IPS DF 6.9 (cell line): ENCODE measurements around the gene ISYNA1.

Experiments used
- DNase-seq: peaks from one replicate; pipeline ENCODE4 v3.0.0-alpha.2; 2013; ENCODE audit warnings: low read depth, low spot score
- H3K27ac ChIP-seq: one replicate; pipeline ENCODE4 v1.5.1; 2013; ENCODE audit warnings: low read length, control low read depth
- H3K27me3 ChIP-seq: 2 replicates; pipeline ENCODE4 v1.6.1; 2013; ENCODE audit warnings: mild to moderate bottlenecking, low read length; ENCODE audit not compliant: control insufficient read depth, insufficient read depth
- H3K36me3 ChIP-seq: 2 replicates; pipeline ENCODE4 v1.6.1; 2013; ENCODE audit warnings: low read length; ENCODE audit not compliant: control insufficient read depth, insufficient read depth
- H3K4me1 ChIP-seq: 2 replicates; pipeline ENCODE4 v1.6.1; 2013; ENCODE audit warnings: low read length; ENCODE audit not compliant: control insufficient read depth, insufficient read depth
- H3K4me3 ChIP-seq: 2 replicates; pipeline ENCODE4 v1.5.1; 2013; ENCODE audit warnings: mild to moderate bottlenecking, low read length
- H3K9me3 ChIP-seq: 2 replicates; pipeline ENCODE4 v1.6.1; 2013; ENCODE audit warnings: low read length, inconsistent platforms; ENCODE audit not compliant: control insufficient read depth, insufficient read depth
- WGBS: extraction: QIAGEN DNeasy Blood & Tissue Kit; methylation state at CpG from one replicate; pipeline ENCODE4 v1.1.7; 2013; ENCODE audit warnings: mixed read lengths, missing lambda C conversion rate; ENCODE audit not compliant: insufficient read length, insufficient coverage; 5-methylcytosine and 5-hydroxymethylcytosine counted together

Gene ISYNA1

GRCh38 chr19:18423258-18424020, 14.5 kb downstream of the ISYNA1 start:
- H3K27me3 ChIP-seq = peaks cover 2% of the 10 kb centered on the region; the same call in 1 of the 2 replicates
- no peaks in the 10 kb centered on the region for H3K9me3 ChIP-seq
- WGBS = no CpG with 5 or more reads among the region's 21 CpGs
- no peak overlapping the region for H3K4me3 ChIP-seq
- no peak for DNase-seq
- no peak overlapping the region for H3K27ac ChIP-seq
- no peaks in the 10 kb centered on the region for H3K36me3 ChIP-seq
- peaks cover 7% of the 10 kb centered on the region for H3K4me1 ChIP-seq

- WGBS = no CpG with 5 or more reads among the region's 14 CpGs
- H3K4me3 ChIP-seq = no peak overlapping the region
- no peaks in the 10 kb centered on the region for H3K9me3 ChIP-seq
- peaks cover 2% of the 10 kb centered on the region; the same call in 1 of the 2 replicates for H3K27me3 ChIP-seq
- peaks cover 11% of the 10 kb centered on the region for H3K4me1 ChIP-seq
- no peak overlapping the region for H3K27ac ChIP-seq
- DNase-seq = no peak
- H3K36me3 ChIP-seq = no peaks in the 10 kb centered on the region
These were observed 15.3 kb downstream of the ISYNA1 start for GRCh38 chr19:18422530-18423191.

- no peak for DNase-seq
- Histone ChIP-seq H3K9me3 (no peaks in the 10 kb centered on the region), H3K27me3 (peaks cover 2% of the 10 kb centered on the region; the same call in 1 of the 2 replicates), H3K4me1 (peaks cover 11% of the 10 kb centered on the region), H3K36me3 (no peaks in the 10 kb centered on the region), H3K4me3 (no peak overlapping the region), H3K27ac (no peak overlapping the region)
- WGBS = no CpG with 5 or more reads among the region's 12 CpGs
These were observed 16.5 kb downstream of the ISYNA1 start for GRCh38 chr19:18421371-18421959.

GRCh38 chr19:18420930-18421329, 17.0 kb downstream of the ISYNA1 start:
- H3K4me3 ChIP-seq = no peak overlapping the region
- no peak for DNase-seq
- no peak overlapping the region for H3K27ac ChIP-seq
- peaks cover 11% of the 10 kb centered on the region for H3K4me1 ChIP-seq
- H3K27me3 ChIP-seq = peaks cover 2% of the 10 kb centered on the region; the same call in 1 of the 2 replicates
- WGBS = no CpG with 5 or more reads among the region's 2 CpGs
- H3K9me3 ChIP-seq = no peaks in the 10 kb centered on the region
- no peaks in the 10 kb centered on the region for H3K36me3 ChIP-seq

GRCh38 chr19:18419699-18420460, 18.1 kb downstream of the ISYNA1 start:
- Histone ChIP-seq H3K27me3 (peaks cover 2% of the 10 kb centered on the region; the same call in 1 of the 2 replicates), H3K4me1 (peaks cover 12% of the 10 kb centered on the region), H3K27ac (no peak overlapping the region), H3K36me3 (no peaks in the 10 kb centered on the region), H3K9me3 (no peaks in the 10 kb centered on the region), H3K4me3 (peak overlapping the region; percentile 59; the same call in 1 of the 2 replicates)
- DNase-seq = no peak
- WGBS = no CpG with 5 or more reads among the region's 97 CpGs

GRCh38 chr19:18419195-18419698, 18.7 kb downstream of the ISYNA1 start, which contains the start of gene SSBP4:
SSBP4 (plus strand) TSS chr19:18419398; CDS start chr19:18419649, 251 bp downstream.
- no peak for DNase-seq
- H3K27me3 ChIP-seq = peaks cover 2% of the 10 kb centered on the region; the same call in 1 of the 2 replicates
- H3K4me1 ChIP-seq = peaks cover 10% of the 10 kb centered on the region
- H3K36me3 ChIP-seq = no peaks in the 10 kb centered on the region
- H3K4me3 ChIP-seq = peak within 1 kb of the TSS; percentile 59; the same call in 1 of the 2 replicates
- H3K9me3 ChIP-seq = no peaks in the 10 kb centered on the region
- H3K27ac ChIP-seq = no peak within 1 kb of the TSS
- no CpG with 5 or more reads among the region's 80 CpGs for whole genome bisulfite sequencing

GRCh38 chr19:18418483-18419194, 19.3 kb downstream of the ISYNA1 start:
- DNase-seq = no peak
- H3K4me3 ChIP-seq = peak overlapping the region; percentile 59; the same call in 1 of the 2 replicates
- no peaks in the 10 kb centered on the region for H3K36me3 ChIP-seq
- no peak overlapping the region for H3K27ac ChIP-seq
- no peaks in the 10 kb centered on the region for H3K9me3 ChIP-seq
- H3K4me1 ChIP-seq = peaks cover 10% of the 10 kb centered on the region
- H3K27me3 ChIP-seq = peaks cover 2% of the 10 kb centered on the region; the same call in 1 of the 2 replicates
- WGBS = no CpG with 5 or more reads among the region's 39 CpGs

- H3K4me3 ChIP-seq = peak overlapping the region; percentile 3; the same call in 1 of the 2 replicates
- no CpG with 5 or more reads among the region's 30 CpGs for WGBS
- no peak for DNase-seq
- H3K36me3 ChIP-seq = no peaks in the 10 kb centered on the region
- no peaks in the 10 kb centered on the region for H3K9me3 ChIP-seq
- peaks cover 2% of the 10 kb centered on the region; the same call in 1 of the 2 replicates for H3K27me3 ChIP-seq
- peaks cover 10% of the 10 kb centered on the region for H3K4me1 ChIP-seq
- H3K27ac ChIP-seq = no peak overlapping the region
These were observed 19.9 kb downstream of the ISYNA1 start for GRCh38 chr19:18418029-18418482.

GRCh38 chr19:18417250-18418028, 20.5 kb downstream of the ISYNA1 start:
- Histone ChIP-seq H3K27ac (no peak overlapping the region), H3K4me3 (peak overlapping the region; percentile 29; the same call in 1 of the 2 replicates)

More at GRCh38 chr19:18417250-18418028, 20.5 kb downstream of the ISYNA1 start:
- no peaks in the 10 kb centered on the region for H3K9me3 ChIP-seq
- peaks cover 10% of the 10 kb centered on the region for H3K4me1 ChIP-seq
- peaks cover 2% of the 10 kb centered on the region; the same call in 1 of the 2 replicates for H3K27me3 ChIP-seq
- no CpG with 5 or more reads among the region's 53 CpGs for WGBS
- DNase-seq = no peak
- no peaks in the 10 kb centered on the region for H3K36me3 ChIP-seq
